ENCODE results near the gene GSG1L. TPM values are rescaled to one million over a fixed set of nuclear protein-coding genes. Genes with fewer than 3 reads are reported as not detected.

GSG1L gene
- total and polyA plus RNA-seq, 9 of the 15 experiments (the other 6 are each of a cell fraction or from before 2014, with no cell fraction given): not detected

- peak; percentile 53; the same call in 1 of the 2 replicates for TF ChIP-seq ZNF592 (IDR thresholded peaks at IDR 0.05)
- no peak for TF ChIP-seq E2F5 (CRISPR knock-in tag; IDR thresholded peaks at IDR 0.05)
- TF ChIP-seq TBP (optimal IDR thresholded peaks at IDR 0.05; ENCODE audit: low read depth, low read length): no peak
- TF ChIP-seq TRIM24 (IDR thresholded peaks at IDR 0.05): peak; percentile 62 to 71
- TF ChIP-seq MTA3 (IDR thresholded peaks at IDR 0.05; ENCODE audit: borderline replicate concordance): peak; percentile 69; the same call in 1 of the 2 replicates
These were observed 307.1 kb downstream of the GSG1L start (continued) for GRCh38 chr16:27756206-27756970.

Measured in K562 (cell line).